Islet precursor cell (in vitro differentiated cells): ENCODE data around the gene ZNF689.
"Not testable (repeated sequence)": the region's sequence is repeated elsewhere in the genome, so short reads cannot be mapped to it uniquely, and the experiment has no call there.

Experiments used
- DNase-seq: peaks from one replicate; pipeline ENCODE4 v3.0.0-alpha.2; 2018

ZNF689 gene

GRCh38 chr16:30633526-30633925 lies 23.3 kb upstream of the ZNF689 start:
- no peak for DNase-seq

DNA sequence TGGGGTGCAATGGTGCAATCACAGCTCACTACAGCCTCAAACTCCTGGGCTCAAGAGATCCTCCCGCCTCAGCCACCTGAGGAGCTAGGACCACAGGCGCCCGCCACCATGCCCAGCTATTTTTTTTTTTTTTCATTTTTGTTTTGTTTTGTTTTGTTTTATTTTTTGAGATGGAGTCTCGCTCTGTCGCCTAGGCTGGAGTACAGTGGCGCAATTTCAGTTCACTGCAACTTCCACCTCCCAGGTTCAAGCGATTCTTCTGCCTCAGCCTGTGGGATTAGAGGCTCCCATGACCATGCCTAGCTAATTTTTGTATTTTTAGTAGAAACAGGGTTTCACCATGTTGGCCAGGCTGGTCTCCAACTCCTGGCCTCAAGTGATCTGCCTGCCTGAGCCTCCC lies 22.3 kb upstream of the ZNF689 start:
- not testable (repeated sequence) for DNase-seq

- DNase-seq, result peak; percentile 86
These were observed 18.7 kb upstream of the ZNF689 start for GRCh38 chr16:30628628-30629540.

- no peak for DNase-seq
These were observed 16.0 kb upstream of the ZNF689 start for GRCh38 chr16:30626236-30626635.

- no peak for DNase-seq
These were observed 13.5 kb upstream of the ZNF689 start for GRCh38 chr16:30623536-30624283.

DNA sequence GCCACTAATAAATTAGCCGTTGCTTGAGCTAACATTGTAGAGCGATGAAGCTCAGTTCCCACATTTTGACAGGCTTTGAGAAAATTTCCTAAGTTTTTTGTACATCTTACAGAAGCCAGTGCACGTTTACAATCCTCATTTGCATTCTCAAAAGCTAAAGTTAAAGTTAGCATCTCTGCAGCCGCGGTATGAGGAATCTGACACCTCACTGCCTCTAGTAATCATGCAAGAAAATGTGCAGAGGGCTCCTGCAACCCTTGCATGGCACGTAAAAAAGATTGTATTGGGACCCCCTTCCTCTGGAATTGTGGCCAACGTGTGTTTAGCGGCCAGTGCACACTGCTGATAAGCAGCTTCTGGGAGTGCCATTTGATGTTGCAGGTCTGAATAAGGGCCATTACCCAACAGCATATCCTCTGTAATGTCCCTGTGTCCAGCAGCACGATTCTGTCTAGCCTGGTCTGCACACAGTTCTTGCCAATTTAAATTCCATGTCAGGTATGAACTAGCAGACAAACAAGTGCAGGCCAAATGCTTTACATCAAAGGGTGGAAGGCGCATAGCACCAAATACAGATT lies 12.4 kb upstream of the ZNF689 start:
- no peak for DNase-seq

GRCh38 chr16:30621765-30622164 lies 11.6 kb upstream of the ZNF689 start:
- no peak for DNase-seq

DNA sequence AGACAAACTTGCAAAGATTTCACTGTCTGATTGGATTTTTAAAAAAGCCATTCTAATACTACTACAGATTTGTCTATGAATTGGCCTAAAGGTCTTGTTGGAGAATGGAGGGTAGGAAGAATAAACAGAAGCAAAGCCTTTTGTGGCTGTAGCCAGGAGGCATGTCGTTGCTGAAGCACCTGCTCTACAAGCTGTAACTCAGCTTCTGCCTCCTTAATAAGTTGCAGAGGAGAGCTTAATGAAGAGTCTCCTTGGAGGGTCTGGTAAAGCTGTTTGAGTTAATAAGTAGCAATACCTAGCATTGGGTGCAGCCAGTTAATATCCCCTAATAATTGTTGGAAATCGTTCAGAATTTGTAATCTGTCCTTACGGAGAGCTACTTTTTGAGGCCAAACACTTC lies 10.0 kb upstream of the ZNF689 start:
- no peak for DNase-seq

GRCh38 chr16:30619638-30620037 lies 9.4 kb upstream of the ZNF689 start:
- DNase-seq, result no peak

- no peak for DNase-seq
These were observed 9.0 kb upstream of the ZNF689 start for GRCh38 chr16:30619202-30619601.

GRCh38 chr16:30615358-30616091 lies 5.3 kb upstream of the ZNF689 start:
- no peak for DNase-seq

DNA sequence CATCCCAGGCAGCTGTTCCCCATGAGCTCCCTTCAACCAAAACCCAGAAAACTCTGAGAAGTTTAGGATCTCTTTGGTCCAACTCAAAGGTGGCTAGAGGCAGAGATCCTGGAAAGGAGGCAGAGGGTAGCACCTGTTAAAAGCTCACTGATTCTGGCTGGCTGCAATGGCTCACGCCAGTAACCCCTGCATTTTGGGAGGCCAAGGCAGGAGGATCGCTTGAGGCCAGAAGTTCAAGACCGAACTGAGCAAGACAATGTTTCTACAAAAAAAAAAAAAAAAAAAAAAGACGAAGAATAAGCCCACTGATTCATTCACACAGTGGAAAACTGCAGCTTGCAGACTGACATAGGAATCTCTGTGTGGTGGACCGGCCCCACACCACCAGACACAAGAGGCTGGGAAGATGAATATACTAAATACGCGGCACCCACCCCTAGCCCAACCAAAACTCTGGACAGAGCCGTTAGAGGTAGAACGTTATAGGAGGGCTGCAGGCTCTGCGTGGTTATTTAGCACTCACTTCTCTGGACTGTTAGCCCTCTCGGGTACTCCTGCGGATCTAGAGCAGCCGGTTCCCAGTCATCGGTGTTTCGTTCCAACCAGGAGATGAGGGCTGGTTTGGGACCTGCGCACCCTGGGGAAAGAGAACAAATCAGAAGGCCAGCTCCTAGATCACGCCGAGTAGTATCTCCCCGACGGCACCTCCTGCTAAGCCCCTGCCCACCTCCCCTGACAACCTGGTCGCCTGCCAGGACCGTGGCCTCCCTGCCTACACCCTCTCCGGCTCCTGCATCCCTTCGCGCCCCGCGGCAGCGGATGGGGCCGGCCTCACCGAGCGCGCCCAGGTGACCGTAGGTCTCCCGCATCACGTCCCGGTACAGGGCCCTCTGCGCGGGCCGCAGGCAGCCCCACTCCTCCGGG lies 925 bp downstream of the ZNF689 start:
- DNase-seq, result peak; percentile 68

DNA sequence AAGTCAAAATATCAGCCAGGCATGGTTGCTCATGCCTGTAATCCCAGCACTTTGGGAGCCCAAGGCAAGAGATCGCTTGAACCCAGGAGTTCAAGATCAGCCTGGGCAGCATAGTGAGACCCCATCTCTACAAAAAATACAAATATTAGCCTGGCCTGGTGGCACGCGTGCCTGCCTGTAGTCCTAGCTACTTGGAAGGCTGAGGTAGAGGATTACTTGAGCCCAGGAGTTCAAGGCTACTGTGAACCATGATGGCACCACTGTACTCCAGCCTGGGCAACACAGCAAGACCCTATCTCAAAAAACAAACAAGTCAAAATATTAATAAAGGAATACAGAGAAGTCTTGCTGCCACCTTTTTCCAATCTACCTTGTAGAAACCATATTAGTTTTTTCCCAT lies 4.2 kb downstream of the ZNF689 start:
- no peak for DNase-seq

- no peak for DNase-seq
These were observed 5.0 kb downstream of the ZNF689 start for GRCh38 chr16:30605158-30605557.

DNA sequence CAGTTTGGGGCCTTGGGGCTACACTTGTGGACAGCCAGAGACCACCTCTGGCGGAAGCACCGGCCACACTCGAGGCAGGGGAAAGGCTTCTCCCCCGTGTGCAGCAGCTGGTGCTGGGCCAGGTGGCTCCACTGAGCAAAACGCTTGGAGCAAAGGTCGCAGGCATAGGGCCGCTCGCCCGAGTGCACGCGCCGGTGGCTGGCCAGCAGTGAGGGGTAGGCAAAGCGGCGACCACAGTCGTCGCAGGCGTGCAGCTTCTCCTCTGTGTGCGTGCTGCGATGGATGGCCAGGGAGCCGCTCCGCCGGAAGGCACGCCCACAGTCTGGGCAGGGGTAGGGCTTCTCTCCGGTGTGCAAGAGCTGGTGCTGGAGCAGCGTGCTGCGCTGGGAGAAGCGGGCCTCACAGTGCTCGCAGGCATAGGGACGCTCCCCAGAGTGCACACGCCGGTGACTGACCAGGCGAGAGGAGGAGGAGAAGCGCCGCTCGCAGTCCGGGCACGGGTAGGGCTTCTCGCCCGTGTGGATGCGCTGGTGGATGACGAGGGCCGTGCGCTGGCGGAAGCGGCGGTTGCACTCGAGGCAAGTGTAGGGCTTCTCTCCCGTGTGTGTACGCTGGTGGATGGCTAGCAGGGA lies 5.8 kb downstream of the ZNF689 start:
- DNase-seq, result no peak

- no peak for DNase-seq
These were observed 6.3 kb downstream of the ZNF689 start for GRCh38 chr16:30603945-30604315.

GRCh38 chr16:30602616-30603277 lies 7.4 kb downstream of the ZNF689 start:
- DNase-seq, result no peak

GRCh38 chr16:30601966-30602365 lies 8.2 kb downstream of the ZNF689 start:
- no peak for DNase-seq

GRCh38 chr16:30600929-30601328 lies 9.3 kb downstream of the ZNF689 start:
- no peak for DNase-seq

DNA sequence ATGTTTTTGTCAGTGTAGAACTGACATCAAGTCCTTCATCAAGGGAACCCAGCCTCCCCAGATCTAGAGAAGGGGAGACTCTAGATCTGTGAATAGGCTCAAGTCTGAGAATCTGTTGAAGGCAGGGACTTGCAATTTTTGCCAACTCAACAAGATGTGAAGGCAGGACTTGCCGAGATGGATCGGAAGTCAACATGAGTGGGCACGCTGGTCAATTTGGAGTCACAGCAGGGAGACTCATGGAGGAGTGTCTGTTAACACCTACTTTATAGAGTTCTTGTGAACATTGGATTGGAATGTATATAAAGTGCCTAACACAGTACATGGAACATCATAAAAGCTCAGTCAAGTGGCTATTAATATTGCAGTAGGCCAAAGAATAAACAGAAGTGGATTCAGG lies 10.0 kb downstream of the ZNF689 start:
- DNase-seq, result no peak

DNA sequence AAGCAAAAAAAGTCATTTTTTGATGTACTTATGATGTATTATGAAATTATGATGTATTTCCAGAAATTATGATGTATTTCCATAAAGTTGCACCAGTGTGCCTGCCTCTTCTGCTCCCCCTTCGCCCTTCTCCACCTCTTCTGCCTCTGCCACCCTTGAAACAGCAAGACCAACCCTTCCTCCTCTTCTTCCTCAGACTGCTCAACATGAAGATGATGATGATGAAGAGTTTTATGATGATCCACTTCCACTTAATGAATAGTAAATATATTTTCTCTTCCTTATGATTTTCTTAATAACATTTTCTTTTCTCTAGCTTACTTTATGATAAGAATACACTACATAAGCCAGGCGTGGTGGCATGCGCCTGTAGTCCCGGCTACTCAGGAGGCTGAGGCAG lies 17.3 kb downstream of the ZNF689 start:
- no peak for DNase-seq
